Ishikawa (cell line): ENCODE measurements around the gene AARS2.

ENCODE experiments used
- CEBPB ChIP-seq: IDR thresholded peaks from 2 replicates; pipeline ENCODE4 v1.6.1; 2012
- CREB1 ChIP-seq: IDR thresholded peaks from 2 replicates; pipeline ENCODE4 v1.6.1; 2012; ENCODE audit warnings: low read depth
- EGR1 ChIP-seq: IDR thresholded peaks from 2 replicates; pipeline ENCODE4 v1.6.1; 2012
- EP300 ChIP-seq: IDR thresholded peaks from 2 replicates; pipeline ENCODE4 v1.6.1; 2012; ENCODE audit warnings: borderline replicate concordance
- FOXM1 ChIP-seq: IDR thresholded peaks from 2 replicates; pipeline ENCODE4 v1.6.1; 2012; ENCODE audit warnings: low read depth, borderline replicate concordance
- NFIC ChIP-seq: IDR thresholded peaks from 2 replicates; pipeline ENCODE4 v1.6.1; 2012
- RAD21 ChIP-seq: IDR thresholded peaks from 2 replicates; pipeline ENCODE4 v1.6.1; 2012; ENCODE audit warnings: low read depth
- TAF1 ChIP-seq: IDR thresholded peaks from 2 replicates; pipeline ENCODE4 v1.6.1; 2012; ENCODE audit warnings: low read depth, mild to moderate bottlenecking
- TCF12 ChIP-seq: IDR thresholded peaks from 2 replicates; pipeline ENCODE4 v1.6.1; 2012; ENCODE audit warnings: low read depth
- TEAD4 ChIP-seq: IDR thresholded peaks from 2 replicates; pipeline ENCODE4 v1.6.1; 2012
- YY1 ChIP-seq: IDR thresholded peaks from 2 replicates; pipeline ENCODE4 v1.6.1; 2012; ENCODE audit warnings: low read depth
- ZBTB7A ChIP-seq: IDR thresholded peaks from 2 replicates; pipeline ENCODE4 v1.6.1; 2012; ENCODE audit warnings: low read depth
- TF ChIP-seq, protein P1 (sequence below): IDR thresholded peaks from 2 replicates; pipeline ENCODE4 v1.6.1; 2012
- TF ChIP-seq, protein P2 (sequence below): IDR thresholded peaks from 2 replicates; pipeline ENCODE4 v1.6.1; 2012; ENCODE audit warnings: low read depth, mild to moderate bottlenecking
- TF ChIP-seq, protein P3 (sequence below): IDR thresholded peaks from 2 replicates; pipeline ENCODE4 v1.6.1; 2012

Gene AARS2

GRCh38 chr6:44267252-44267651, 45.9 kb downstream of the AARS2 start:
- TF ChIP-seq CREB1 (no peak), RAD21 (no peak), TEAD4 (no peak), CEBPB (no peak), ZBTB7A (no peak), TCF12 (no peak), YY1 (no peak), NFIC (no peak), EP300 (no peak), TAF1 (no peak), FOXM1 (no peak), EGR1 (no peak)
- TF ChIP-seq, protein P1, sequence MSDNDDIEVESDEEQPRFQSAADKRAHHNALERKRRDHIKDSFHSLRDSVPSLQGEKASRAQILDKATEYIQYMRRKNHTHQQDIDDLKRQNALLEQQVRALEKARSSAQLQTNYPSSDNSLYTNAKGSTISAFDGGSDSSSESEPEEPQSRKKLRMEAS: no peak
- TF ChIP-seq, protein P2, sequence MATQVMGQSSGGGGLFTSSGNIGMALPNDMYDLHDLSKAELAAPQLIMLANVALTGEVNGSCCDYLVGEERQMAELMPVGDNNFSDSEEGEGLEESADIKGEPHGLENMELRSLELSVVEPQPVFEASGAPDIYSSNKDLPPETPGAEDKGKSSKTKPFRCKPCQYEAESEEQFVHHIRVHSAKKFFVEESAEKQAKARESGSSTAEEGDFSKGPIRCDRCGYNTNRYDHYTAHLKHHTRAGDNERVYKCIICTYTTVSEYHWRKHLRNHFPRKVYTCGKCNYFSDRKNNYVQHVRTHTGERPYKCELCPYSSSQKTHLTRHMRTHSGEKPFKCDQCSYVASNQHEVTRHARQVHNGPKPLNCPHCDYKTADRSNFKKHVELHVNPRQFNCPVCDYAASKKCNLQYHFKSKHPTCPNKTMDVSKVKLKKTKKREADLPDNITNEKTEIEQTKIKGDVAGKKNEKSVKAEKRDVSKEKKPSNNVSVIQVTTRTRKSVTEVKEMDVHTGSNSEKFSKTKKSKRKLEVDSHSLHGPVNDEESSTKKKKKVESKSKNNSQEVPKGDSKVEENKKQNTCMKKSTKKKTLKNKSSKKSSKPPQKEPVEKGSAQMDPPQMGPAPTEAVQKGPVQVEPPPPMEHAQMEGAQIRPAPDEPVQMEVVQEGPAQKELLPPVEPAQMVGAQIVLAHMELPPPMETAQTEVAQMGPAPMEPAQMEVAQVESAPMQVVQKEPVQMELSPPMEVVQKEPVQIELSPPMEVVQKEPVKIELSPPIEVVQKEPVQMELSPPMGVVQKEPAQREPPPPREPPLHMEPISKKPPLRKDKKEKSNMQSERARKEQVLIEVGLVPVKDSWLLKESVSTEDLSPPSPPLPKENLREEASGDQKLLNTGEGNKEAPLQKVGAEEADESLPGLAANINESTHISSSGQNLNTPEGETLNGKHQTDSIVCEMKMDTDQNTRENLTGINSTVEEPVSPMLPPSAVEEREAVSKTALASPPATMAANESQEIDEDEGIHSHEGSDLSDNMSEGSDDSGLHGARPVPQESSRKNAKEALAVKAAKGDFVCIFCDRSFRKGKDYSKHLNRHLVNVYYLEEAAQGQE: no peak
- TF ChIP-seq, protein P3, sequence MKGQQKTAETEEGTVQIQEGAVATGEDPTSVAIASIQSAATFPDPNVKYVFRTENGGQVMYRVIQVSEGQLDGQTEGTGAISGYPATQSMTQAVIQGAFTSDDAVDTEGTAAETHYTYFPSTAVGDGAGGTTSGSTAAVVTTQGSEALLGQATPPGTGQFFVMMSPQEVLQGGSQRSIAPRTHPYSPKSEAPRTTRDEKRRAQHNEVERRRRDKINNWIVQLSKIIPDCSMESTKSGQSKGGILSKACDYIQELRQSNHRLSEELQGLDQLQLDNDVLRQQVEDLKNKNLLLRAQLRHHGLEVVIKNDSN: no peak

GRCh38 chr6:44266347-44266746, 46.8 kb downstream of the AARS2 start:
- TF ChIP-seq NFIC (no peak), TCF12 (no peak), ZBTB7A (no peak), EP300 (no peak), EGR1 (no peak), TEAD4 (no peak), YY1 (no peak), FOXM1 (no peak), CREB1 (no peak), CEBPB (no peak), RAD21 (no peak), TAF1 (no peak)
- TF ChIP-seq, protein P2: no peak
- TF ChIP-seq, protein P1: no peak
- TF ChIP-seq, protein P3: no peak

DNA sequence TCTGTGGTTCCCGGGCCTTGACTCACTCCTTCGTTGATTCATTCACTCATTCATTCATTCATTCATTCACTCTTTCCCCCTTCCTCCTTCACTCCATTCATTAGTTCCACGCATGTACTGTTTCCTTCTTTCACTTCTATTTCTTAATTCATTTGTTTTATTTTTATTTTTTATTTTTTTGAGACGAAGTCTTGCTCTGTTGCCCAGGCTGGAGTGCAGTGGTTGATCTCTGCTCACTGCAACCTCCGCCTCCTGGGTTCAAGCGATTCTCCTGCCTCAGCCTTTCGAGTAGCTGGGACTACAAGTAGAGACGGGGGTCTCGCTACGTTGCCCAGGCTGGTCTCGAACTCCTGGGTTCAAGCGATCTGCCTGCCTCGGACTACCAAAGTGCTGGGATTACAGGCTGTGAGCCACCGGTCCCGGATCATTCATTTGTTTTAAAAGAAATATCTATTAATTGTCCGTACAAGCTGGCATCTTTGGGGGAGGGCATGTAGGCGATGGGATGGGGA, 47.4 kb downstream of the AARS2 start:
- TF ChIP-seq RAD21 (no peak), FOXM1 (no peak), EGR1 (no peak), EP300 (no peak), YY1 (no peak), CREB1 (no peak), ZBTB7A (no peak), TAF1 (no peak), NFIC (no peak), CEBPB (no peak), TCF12 (no peak), TEAD4 (no peak)
- TF ChIP-seq, protein P3: no peak
- TF ChIP-seq, protein P2: no peak
- TF ChIP-seq, protein P1: no peak
